ENCODE measurements around the gene MOK.

Gene MOK

GRCh38 chr14:102194856-102195255 lies 110.1 kb downstream of the MOK start:
- no peak for TF ChIP-seq CTCF (IDR thresholded peaks at IDR 0.05; ENCODE audit: insufficient read depth, low read depth, low read length, missing control alignments)
- no peak overlapping the region for H3K4me3 ChIP-seq (ENCODE audit: low read length)
- no peak for DNase-seq (ENCODE audit: low read depth)

- no peak for TF ChIP-seq CTCF (IDR thresholded peaks at IDR 0.05; ENCODE audit: insufficient read depth, low read depth, low read length, missing control alignments)
- no peak overlapping the region for H3K4me3 ChIP-seq (ENCODE audit: low read length)
- DNase-seq (ENCODE audit: low read depth) = no peak
These were observed 112.0 kb downstream of the MOK start for GRCh38 chr14:102192840-102193502.

- no peak overlapping the region for H3K4me3 ChIP-seq (ENCODE audit: low read length)
These were observed 115.1 kb downstream of the MOK start for GRCh38 chr14:102189874-102190273.

GRCh38 chr14:102188187-102188586 lies 116.8 kb downstream of the MOK start:
- no peak overlapping the region for H3K4me3 ChIP-seq (ENCODE audit: low read length)
- TF ChIP-seq CTCF (IDR thresholded peaks at IDR 0.05; ENCODE audit: insufficient read depth, low read depth, low read length, missing control alignments) = no peak
- no peak for DNase-seq (ENCODE audit: low read depth)

More at GRCh38 chr14:102189874-102190273, 115.1 kb downstream of the MOK start:
- TF ChIP-seq CTCF (IDR thresholded peaks at IDR 0.05; ENCODE audit: insufficient read depth, low read depth, low read length, missing control alignments) = no peak
- DNase-seq (ENCODE audit: low read depth) = no peak

GRCh38 chr14:102187568-102188001 lies 117.4 kb downstream of the MOK start:
- peak; percentile 52 for DNase-seq (ENCODE audit: low read depth)
- no peak for TF ChIP-seq CTCF (IDR thresholded peaks at IDR 0.05; ENCODE audit: insufficient read depth, low read depth, low read length, missing control alignments)
- no peak overlapping the region for H3K4me3 ChIP-seq (ENCODE audit: low read length)

GRCh38 chr14:102187044-102187443 lies 117.9 kb downstream of the MOK start:
- TF ChIP-seq CTCF (IDR thresholded peaks at IDR 0.05; ENCODE audit: insufficient read depth, low read depth, low read length, missing control alignments) = no peak
- DNase-seq (ENCODE audit: low read depth) = peak; percentile 85
- H3K4me3 ChIP-seq (ENCODE audit: low read length) = no peak overlapping the region

- DNase-seq (ENCODE audit: low read depth) = peak; percentile 34
- TF ChIP-seq CTCF (IDR thresholded peaks at IDR 0.05; ENCODE audit: insufficient read depth, low read depth, low read length, missing control alignments) = no peak
- H3K4me3 ChIP-seq (ENCODE audit: low read length) = no peak overlapping the region
These were observed 119.6 kb downstream of the MOK start for GRCh38 chr14:102185360-102185759.
